Mucosa of rectum (tissue), 2 donors: ENCODE data around the gene PAK5.

Source experiments
- H3K27ac ChIP-seq, 2 donors: one replicate each; pipeline ENCODE4 v1.7.0; 2013; ENCODE audit warnings: inconsistent platforms in 2 of 2, low read depth in 2 of 2, low read length in 2 of 2
- H3K27me3 ChIP-seq, 2 donors: one replicate each; pipeline ENCODE4 v1.7.0; 2013; ENCODE audit warnings: low read length in 2 of 2; ENCODE audit not compliant: control insufficient read depth in 2 of 2, insufficient read depth in 2 of 2
- H3K36me3 ChIP-seq, 2 donors: one replicate each; pipeline ENCODE4 v1.7.0; 2013; ENCODE audit warnings: low read length in 2 of 2; ENCODE audit not compliant: control insufficient read depth in 2 of 2, insufficient read depth in 2 of 2
- H3K4me1 ChIP-seq, 2 donors: one replicate each; pipeline ENCODE4 v1.7.0; 2013; ENCODE audit warnings: low read length in 2 of 2, mild to moderate bottlenecking in 1 of 2; ENCODE audit not compliant: control insufficient read depth in 2 of 2, insufficient read depth in 2 of 2
- H3K4me3 ChIP-seq, 2 donors: one replicate each; pipeline ENCODE4 v1.7.0; 2013; ENCODE audit warnings: low read length in 2 of 2
- H3K9ac ChIP-seq, 2 donors: one replicate each; pipeline ENCODE4 v1.7.0; 2013; ENCODE audit warnings: low read length in 2 of 2, low read depth in 1 of 2, mild to moderate bottlenecking in 1 of 2
- H3K9me3 ChIP-seq, 2 donors: one replicate each; pipeline ENCODE4 v1.7.0; 2013; ENCODE audit warnings: low read length in 2 of 2; ENCODE audit not compliant: control insufficient read depth in 2 of 2
- donor health status: healthy.
- donor health status: Normal muscosa, but diverticular disease.

Gene PAK5

DNA sequence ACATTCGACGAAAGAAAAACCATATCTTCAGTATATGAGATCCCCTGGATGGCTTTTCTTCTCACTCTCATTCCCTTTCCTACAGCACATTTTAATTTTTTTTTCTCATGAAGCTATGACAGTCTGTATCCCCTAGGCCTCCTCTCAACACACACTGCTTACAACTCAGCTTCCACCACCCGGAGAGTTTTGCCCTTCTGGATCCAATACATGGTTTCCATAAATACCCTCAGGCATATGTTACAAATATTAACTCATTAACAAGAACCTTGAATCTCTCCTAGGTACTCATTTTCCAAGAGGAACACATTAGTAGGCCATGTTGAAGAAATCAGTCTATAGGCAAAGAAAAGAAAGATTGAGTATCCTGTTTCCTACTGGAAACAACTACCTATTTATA, 44.0 kb downstream of the PAK5 start:
- no peak overlapping the region for H3K27ac ChIP-seq

DNA sequence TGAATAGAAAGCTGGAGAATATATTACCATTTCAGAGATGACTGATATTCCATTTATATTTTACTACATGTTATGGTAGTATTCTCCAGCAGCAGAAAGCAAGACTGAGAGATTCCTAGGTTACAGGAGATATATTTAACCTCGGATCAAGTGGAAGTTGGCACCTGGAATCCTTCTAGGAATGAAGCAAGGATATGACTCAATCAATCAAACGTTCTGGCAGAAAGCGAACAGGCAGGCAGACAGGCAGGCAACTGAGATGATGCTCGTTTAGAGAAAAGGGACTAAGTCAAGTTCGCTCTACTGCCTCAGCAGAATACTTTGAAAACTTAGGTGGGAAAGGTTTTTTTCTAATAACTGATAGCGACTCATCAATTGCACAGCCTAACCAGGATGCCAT, 46.2 kb downstream of the PAK5 start:
- no peaks in the 10 kb centered on the region for H3K27me3 ChIP-seq
- H3K9me3 ChIP-seq, result no peaks in the 10 kb centered on the region
- H3K4me3 ChIP-seq, result no peak overlapping the region
- no peaks in the 10 kb centered on the region for H3K4me1 ChIP-seq
- no peaks in the 10 kb centered on the region for H3K36me3 ChIP-seq
- H3K27ac ChIP-seq, result no peak overlapping the region
- H3K9ac ChIP-seq, result no peak overlapping the region

More for the DNA sequence above, 44.0 kb downstream of the PAK5 start:
- Histone ChIP-seq H3K4me1 (no peaks in the 10 kb centered on the region), H3K4me3 (no peak overlapping the region), H3K27me3 (no peaks in the 10 kb centered on the region), H3K36me3 (no peaks in the 10 kb centered on the region), H3K9me3 (no peaks in the 10 kb centered on the region), H3K9ac (no peak overlapping the region)

DNA sequence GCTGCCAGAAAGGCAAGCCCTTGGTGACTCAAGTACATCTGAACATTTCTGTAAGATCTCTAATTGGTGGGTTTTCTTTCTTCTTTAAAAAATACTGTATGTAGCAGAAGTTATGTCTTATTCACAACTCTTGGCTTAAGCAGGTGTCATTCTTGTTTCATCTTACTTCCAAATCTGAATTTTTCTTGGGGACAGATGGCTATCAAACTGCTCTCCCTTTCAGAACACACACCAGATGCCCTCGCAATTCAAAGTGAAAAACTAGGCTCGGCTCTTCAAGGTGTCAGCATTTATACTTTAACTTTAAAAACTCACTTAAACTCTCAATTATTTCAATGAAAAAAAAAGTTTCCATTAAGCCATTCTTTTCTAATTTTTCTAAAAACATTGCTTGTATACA, 49.7 kb downstream of the PAK5 start:
- Histone ChIP-seq H3K4me3 (no peak overlapping the region), H3K36me3 (no peaks in the 10 kb centered on the region), H3K9ac (no peak overlapping the region), H3K9me3 (no peaks in the 10 kb centered on the region), H3K27ac (no peak overlapping the region), H3K4me1 (no peaks in the 10 kb centered on the region), H3K27me3 (no peaks in the 10 kb centered on the region)

DNA sequence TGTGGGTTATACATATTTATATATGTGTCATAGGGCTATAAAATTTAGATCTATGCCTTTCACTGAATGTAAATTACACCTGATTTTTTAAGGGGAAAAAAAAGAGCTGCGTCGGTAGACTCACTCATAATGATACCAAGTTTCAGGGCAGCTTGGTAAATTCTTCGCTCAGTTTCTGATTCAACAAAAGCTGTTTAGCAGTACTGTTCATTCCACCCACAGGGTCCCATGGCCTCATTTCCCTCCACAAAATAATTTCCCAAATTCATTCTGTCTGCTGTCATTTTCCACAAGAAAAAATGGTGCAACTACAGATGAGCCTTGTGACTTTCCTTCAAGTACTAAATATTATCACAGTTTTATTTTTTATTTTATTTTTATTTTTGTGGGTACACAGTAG, 63.7 kb downstream of the PAK5 start:
- Histone ChIP-seq H3K4me3 (no peak overlapping the region), H3K27ac (no peak overlapping the region), H3K4me1 (no peaks in the 10 kb centered on the region), H3K9me3 (no peaks in the 10 kb centered on the region), H3K9ac (no peak overlapping the region), H3K27me3 (no peaks in the 10 kb centered on the region), H3K36me3 (no peaks in the 10 kb centered on the region)

DNA sequence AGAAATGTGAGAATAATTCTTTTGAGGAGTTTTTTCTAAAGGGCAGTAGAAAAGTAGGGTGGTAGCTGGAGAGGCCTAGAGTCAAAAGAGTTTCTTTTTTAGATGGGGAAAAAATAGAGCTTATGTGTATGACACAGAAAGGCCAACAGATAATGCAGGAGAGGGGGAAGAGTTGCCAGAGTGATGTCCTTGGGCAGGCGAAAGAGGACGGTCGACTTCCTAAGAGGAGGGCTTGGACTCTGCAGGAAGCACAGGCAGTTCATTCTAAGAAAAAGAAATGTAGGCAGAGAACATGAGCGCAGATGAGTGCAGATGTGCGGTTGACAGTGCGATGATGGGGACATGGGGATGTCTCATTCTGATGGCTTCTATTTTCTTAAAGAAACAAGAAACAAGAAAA, 68.9 kb downstream of the PAK5 start:
- Histone ChIP-seq H3K27me3 (no peaks in the 10 kb centered on the region), H3K36me3 (no peaks in the 10 kb centered on the region), H3K27ac (no peak overlapping the region), H3K4me3 (no peak overlapping the region), H3K9ac (no peak overlapping the region), H3K9me3 (no peaks in the 10 kb centered on the region), H3K4me1 (no peaks in the 10 kb centered on the region)

DNA sequence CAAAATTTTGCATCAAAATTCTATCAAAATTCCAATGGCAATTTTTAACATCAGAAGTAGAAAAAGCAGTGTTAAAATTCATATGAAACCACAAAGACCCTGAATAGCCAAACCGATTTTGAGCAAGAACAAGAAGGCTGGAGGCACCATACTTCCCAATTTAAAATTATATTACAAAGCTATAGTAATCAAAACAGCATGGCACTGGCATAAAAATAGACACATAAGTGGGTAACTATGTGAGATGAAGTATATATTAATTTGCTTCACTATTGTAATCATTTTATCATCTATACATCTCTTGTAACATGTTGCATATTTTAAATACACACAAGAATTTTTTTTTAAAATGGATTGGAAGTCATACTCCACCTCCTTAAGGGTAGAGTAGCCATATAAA, 77.4 kb downstream of the PAK5 start:
- Histone ChIP-seq H3K27ac (no peak overlapping the region), H3K36me3 (no peaks in the 10 kb centered on the region), H3K27me3 (no peaks in the 10 kb centered on the region), H3K4me3 (no peak overlapping the region), H3K4me1 (no peaks in the 10 kb centered on the region), H3K9ac (no peak overlapping the region), H3K9me3 (no peaks in the 10 kb centered on the region)

DNA sequence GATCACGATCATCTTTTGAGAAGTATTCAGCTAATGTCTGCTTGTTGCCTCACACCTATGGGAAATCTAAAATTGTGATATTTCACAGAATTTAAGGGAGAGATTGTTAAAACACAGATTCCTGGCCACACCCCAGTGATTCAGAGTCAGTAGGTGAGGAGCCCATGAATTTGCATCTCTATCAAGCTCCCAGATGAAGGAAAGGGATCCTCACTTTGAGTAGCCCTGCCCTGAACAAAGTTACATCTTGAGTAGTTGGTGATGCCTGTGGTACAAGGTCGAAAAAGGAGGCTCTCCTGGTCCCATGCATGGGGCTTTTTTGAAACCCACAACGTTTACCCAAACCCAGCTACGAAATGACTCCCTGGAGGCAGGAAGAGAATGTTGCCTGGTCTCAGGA, 79.5 kb downstream of the PAK5 start:
- Histone ChIP-seq H3K9ac (no peak overlapping the region), H3K27me3 (no peaks in the 10 kb centered on the region), H3K4me1 (no peaks in the 10 kb centered on the region), H3K9me3 (no peaks in the 10 kb centered on the region), H3K27ac (no peak overlapping the region), H3K4me3 (no peak overlapping the region), H3K36me3 (no peaks in the 10 kb centered on the region)

DNA sequence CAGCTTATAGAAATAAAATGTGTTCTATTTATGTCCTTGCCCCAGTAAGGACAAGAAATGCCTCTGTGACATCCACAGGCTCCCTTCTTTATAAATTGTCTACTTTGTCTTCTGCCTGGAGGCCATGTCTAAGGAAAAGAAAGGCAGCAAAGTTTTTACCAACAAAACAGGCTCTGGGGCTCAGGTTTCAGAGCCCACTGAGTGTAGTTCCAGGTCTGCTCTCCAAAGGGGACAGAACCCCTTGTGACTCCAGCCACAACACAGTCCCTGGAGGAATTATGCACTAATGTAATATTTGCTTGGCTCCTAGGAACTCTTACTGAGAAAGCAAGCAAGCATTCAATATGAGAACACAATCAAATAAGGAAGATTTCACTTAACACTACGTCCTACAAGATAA, 80.1 kb downstream of the PAK5 start:
- H3K4me1 ChIP-seq, result no peaks in the 10 kb centered on the region
- no peaks in the 10 kb centered on the region for H3K36me3 ChIP-seq
- H3K4me3 ChIP-seq, result no peak overlapping the region
- H3K27me3 ChIP-seq, result no peaks in the 10 kb centered on the region
- H3K9ac ChIP-seq, result no peak overlapping the region
- no peak overlapping the region for H3K27ac ChIP-seq
- H3K9me3 ChIP-seq, result no peaks in the 10 kb centered on the region

DNA sequence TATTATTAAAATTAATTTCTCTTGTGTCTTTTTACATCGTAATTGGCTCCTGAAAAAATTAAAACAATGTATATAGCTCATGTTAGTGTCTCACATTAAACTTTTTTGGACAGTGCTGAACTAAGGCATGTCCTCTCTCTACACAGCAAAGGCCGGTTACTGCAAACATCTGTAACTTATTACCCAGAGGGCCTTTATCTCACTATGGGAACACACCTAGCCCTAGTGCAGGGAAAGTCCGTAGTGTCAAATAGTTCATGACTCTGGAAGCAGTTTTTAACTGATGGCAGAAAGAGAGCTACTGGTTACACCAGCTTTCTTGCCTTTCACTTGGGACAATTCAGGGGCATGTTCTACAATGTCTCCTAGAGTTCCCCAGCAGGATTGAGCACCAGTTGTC, 82.2 kb downstream of the PAK5 start:
- Histone ChIP-seq H3K4me1 (no peaks in the 10 kb centered on the region), H3K27me3 (no peaks in the 10 kb centered on the region), H3K36me3 (no peaks in the 10 kb centered on the region), H3K9ac (no peak overlapping the region), H3K9me3 (no peaks in the 10 kb centered on the region), H3K27ac (no peak overlapping the region), H3K4me3 (no peak overlapping the region)

DNA sequence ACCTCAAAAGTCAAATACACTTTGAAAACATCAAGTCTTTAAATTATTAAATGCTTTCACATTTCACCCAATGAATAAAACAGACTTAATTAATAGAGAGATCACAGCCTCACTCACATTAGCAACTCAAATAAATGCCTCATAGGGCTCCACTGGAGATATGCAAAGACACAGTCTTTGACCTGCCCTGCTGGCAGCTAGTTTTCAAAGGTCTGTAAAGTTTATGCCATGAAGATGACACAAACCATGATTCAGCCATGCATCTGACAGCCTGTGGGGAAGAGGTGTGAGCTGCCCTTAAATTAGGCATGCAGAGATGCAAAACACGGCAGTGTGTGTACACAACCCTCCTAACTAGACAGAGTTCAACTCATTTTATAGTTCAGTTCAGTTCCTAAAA, 83.6 kb downstream of the PAK5 start:
- H3K27ac ChIP-seq, result no peak overlapping the region
- no peaks in the 10 kb centered on the region for H3K9me3 ChIP-seq
- H3K4me1 ChIP-seq, result no peaks in the 10 kb centered on the region
- no peaks in the 10 kb centered on the region for H3K27me3 ChIP-seq
- no peak overlapping the region for H3K9ac ChIP-seq
- no peak overlapping the region for H3K4me3 ChIP-seq
- H3K36me3 ChIP-seq, result no peaks in the 10 kb centered on the region

DNA sequence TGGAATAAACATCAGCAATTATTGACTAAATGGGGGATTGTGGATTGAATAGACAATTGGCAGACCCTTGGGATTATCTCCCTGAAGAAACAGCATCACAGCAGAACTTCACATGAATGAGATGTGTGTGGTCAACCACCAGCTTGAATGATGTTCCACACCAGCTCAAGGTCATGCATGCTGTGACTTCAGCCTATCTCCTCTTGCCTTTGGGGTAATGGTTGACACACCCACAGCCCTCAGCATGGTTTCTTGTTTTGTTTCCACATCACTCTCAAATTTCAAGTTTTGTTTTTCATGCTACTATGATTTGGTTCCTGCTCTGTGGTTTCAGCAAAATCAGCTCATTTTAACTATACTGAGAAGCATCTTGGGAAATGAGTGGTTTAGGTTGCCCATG, 94.3 kb downstream of the PAK5 start:
- Histone ChIP-seq H3K27me3 (no peaks in the 10 kb centered on the region), H3K9ac (no peak overlapping the region), H3K27ac (no peak overlapping the region), H3K4me1 (no peaks in the 10 kb centered on the region), H3K36me3 (no peaks in the 10 kb centered on the region), H3K4me3 (no peak overlapping the region), H3K9me3 (no peaks in the 10 kb centered on the region)
